Activated CD8-positive, alpha-beta memory T cell treated with anti-CD3 and anti-CD28 coated beads for 1 hour (primary cell): ENCODE results near the gene GPR25.

Experiments used
- DNase-seq, 2 donors: peaks; one replicate each; pipeline ENCODE4 v3.0.0-alpha.2; 2020; ENCODE audit warnings: low read depth in 1 of 2; ENCODE audit errors: extremely low read depth in 1 of 2

The GPR25 gene, protein sequence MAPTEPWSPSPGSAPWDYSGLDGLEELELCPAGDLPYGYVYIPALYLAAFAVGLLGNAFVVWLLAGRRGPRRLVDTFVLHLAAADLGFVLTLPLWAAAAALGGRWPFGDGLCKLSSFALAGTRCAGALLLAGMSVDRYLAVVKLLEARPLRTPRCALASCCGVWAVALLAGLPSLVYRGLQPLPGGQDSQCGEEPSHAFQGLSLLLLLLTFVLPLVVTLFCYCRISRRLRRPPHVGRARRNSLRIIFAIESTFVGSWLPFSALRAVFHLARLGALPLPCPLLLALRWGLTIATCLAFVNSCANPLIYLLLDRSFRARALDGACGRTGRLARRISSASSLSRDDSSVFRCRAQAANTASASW

DNA sequence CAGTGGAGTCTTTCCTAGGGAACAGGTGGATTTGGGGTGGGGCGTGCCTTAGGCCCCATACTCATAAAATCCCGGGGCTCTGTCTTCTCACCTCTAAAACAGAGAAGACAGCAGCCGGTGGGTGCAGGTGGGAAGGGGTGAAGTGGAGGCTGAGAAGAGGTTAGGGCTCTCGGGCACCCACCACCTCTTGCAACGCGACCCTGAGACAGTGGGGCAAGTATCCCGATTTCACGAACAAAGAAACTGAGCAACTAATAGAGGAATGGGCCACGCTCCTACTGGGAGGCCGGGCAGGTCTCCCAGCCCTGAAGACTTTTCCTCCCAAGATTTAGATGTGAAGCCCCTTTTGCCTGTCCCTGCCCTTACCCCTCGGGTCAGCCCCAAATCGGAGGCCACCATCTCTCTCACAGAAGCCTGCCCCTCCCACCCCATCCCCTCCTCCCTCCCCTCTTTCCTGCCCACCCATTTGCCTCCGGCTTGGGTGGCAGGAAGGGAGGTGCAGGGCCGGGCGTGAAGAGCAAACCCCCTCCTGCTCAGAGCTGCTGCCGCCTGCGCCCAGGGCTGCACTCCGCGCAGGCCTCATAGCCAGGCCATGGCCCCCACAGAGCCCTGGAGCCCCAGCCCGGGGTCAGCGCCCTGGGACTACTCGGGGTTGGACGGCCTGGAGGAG is at the start of gene GPR25:
GPR25 (plus strand) TSS at position 536 of the 670 bp plus-strand sequence; CDS start at position 593, 57 bp downstream.
- no peak for DNase-seq

DNA sequence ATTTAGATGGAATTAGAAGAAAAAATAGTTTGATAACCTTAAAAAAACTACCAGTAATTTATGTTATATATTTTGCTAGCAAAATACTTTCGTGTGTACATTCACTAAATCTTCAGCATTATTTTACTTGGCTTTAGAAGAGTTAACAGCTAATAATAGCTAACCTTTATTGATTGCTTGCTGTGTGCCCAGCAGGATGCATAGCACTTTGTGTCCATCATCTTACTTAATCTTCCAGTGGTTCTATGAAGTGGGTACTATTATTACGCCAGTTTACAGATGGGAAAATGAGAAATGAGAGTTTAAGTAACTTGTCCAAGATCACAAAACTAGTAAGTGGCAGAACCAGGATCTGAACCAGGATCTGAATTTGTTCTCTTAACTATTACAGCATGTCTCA is 41.7 kb upstream of the GPR25 start:
- DNase-seq = no peak

DNA sequence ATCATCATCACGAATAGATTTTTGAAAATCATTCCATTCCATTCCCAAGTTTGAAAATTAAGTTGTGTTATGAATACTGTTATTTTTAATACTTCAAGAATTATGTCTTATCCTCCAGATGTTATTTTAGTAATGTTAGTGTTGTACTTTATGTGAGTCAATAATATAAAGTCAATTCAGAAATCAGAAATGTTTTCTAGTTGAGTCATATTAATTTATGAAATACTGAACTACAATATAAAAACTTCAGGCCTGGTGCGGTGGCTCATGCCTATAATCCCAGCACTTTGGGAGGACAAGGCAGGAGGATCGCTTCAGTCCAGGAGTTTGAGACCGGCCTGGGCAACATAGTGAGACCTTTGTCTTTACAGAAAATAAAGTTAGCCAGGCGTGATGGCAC is 38.4 kb upstream of the GPR25 start:
- no peak for DNase-seq

DNA sequence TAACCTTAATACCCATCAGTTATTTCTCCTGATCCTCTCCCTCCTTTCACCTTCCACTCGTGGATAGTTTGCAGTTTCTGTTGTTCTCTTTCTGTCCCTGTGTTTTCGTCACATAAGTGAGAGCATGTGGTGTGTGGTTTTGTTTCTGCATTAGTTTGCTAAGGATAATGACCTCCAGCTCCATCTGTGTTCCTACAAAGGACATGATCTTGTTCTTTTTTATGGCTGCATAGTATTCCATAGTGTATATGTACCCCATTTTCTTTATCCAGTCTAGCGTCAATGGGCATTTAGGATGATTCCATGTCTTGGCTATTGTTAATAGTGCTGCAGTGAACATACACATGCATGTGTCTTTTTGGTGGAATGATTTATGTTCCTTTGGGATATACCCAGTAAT is 36.6 kb upstream of the GPR25 start:
- DNase-seq = no peak

DNA sequence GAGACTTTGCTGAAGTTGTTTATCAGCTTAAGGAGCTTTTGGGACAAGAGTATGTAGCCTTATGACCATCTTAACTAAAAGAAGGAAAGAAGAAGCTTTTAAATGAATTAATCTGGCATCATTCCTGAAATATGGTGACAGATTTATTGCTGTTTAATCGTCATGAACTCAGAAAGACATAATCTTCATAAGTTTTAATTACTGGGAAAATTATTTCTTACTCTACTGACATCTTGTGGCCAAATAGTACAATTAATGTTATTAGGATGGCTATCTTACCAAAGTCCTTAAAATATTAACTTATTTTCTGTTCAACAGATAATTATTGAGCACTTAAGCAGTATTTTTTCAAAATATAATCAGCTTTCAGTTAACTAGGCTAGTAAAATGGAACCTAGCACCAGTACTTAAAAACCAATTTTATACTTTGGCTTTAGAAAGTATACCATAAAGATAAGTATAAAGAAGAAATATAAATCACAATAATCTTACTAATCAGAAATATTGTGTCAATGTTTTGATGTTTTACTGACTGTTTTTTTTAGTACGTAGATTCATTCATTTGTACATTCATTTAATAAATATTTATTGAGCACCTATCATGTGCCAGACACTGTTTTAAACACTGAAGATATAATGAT is 34.7 kb upstream of the GPR25 start:
- no peak for DNase-seq

DNA sequence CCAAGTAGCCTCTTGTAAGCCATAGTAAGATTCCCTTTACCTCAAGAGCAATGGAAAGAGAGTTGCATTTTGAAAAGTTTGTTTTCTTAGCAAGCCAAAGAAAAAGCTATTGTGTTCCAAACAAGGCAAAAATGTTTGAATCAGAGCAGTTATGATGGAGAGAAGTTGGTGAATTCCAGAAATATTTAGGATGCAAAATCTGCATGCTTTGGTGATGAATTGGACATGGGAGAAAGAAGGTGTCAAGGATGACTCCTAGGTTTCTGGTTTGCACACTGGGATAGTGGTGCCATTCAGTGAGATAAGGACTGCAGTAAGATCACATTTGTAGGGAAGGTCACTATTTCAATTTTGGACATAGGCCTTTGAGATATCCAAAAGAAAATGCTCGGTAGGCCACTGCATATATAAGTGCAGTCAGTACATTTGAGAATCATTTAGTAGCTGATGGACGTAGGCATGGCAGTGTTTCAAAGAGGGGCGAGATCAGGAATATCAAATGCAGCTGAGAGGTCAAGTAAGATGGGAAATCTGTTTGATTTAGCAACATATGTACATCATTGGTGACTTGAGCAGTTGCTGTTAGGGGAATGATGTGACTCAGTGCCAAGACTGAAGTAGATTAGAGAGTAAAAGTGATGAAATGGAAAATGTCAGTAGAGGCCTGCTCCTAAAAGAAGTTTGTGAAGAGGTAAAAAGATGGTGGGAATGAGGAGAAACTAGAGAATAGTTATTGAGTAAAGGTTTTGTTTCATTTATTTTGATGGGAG is 33.9 kb upstream of the GPR25 start:
- DNase-seq = no peak

DNA sequence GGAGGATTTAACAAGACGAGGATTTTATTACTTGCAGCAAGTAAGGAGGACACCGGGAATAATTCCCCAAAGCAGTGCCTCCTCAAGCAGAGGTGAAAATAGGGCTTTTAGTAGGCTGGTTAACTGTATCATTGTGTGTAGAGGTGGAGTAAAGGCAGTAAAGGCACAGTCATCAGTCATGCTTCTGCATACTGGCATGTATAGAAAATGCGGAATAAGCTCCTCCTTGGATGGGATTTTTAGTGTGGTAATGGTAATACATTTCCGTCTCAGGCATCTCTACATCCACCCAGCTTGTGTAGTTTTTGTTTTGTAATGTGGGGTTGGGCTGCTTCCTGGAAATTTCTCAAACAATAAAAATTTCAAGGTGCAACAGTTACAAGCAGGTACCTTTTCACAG is 27.4 kb upstream of the GPR25 start:
- no peak for DNase-seq

DNA sequence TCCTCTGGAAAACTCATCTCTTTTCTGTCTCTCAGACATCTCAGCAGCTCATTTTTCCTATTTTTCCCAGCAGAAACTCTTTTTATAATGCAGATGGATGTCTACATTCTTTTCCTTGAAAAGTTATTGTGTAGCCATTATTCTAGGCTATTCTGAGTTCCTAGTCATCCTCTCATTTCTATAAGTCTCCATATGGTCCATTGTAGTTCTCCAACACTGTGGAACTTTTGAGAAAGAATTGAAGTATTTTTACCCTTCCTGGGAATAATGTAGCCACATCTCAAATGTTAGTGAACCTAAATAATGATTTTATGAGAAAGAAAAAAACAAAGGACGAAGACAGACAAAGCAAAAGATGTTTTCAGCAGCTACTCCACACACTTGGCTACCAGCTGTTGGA is 26.4 kb upstream of the GPR25 start:
- DNase-seq = no peak

DNA sequence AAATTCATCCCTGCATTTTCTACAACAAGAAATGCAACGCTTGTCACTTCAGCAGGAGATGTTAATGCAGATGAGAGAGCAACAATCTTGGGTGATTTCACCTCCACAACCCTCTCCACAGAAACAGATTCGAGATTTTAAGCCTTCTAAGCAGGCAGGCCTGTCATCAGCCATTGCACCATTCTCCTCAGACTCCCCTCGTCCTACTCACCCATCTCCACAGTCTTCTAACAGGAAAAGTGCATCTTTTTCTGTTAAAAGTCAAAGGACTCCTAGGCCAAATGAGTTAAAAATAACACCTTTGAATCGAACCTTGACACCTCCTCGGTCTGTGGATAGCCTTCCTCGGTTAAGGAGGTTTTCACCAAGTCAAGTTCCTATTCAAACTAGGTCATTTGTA is 23.4 kb upstream of the GPR25 start:
- DNase-seq = no peak

DNA sequence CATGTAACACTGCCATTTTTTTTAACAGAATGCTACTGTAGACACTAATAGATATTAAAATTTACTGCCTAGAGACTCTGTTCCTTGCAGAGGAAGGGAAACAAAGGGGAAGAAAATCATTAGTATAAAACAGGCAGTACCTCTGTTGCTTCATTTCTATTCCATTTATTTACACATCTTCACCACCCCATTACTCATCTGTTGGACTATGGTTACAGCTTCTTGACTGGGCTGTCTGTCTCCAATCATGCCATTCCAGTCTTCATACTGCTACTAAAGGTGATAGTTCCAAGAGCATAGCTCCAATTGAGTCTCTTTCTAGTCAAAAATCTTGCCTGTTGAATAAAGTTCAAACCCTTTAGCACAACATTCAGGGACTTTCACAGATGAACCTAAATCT is 22.2 kb upstream of the GPR25 start:
- no peak for DNase-seq

DNA sequence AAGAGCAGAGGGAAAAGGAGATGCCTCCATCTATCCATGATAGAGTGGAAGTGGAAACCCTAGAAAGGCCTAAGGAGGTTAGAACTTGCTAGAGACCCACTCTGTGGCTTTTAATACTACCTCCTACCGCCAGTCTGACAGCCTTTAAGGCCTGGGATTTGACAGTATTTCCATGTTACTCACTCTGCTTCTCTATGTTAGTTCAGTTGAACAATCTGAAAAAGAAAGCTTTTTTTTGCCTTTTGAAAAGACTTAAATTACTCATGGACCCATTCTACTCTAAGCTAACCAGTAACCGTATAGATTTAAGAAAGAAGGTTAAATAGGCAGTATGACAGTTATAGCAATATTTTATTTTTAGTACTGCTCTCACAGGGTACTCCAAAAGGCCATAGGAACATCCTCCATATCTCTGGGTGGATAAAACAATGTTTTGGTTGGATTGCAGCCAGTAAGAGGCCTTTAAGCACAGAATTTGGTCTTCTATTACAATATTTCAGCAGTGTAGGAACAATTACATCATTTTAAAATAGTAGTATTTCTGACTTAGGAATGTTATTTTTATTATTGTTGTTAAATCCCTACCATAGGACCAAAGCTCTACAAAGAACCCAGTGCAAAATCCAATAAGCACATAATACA is 15.9 kb upstream of the GPR25 start:
- no peak for DNase-seq

DNA sequence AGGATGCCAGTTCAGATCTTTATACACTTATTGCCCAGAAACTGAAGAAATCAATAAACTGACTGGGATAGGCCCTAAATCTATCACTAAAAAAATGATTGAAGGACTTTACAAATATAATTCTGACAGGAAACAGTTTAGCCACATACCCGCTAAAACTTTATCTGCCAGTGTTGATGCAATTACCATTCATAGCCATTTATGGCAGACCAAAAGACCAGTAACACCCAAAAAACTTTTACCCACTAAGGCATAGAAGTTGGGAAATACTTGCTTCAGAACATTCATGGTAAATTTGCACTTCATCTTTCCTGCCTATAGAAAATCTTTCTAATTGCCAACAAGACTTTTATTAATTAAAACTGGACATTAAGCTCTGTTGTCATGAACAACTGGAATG is 15.0 kb upstream of the GPR25 start:
- DNase-seq = no peak

DNA sequence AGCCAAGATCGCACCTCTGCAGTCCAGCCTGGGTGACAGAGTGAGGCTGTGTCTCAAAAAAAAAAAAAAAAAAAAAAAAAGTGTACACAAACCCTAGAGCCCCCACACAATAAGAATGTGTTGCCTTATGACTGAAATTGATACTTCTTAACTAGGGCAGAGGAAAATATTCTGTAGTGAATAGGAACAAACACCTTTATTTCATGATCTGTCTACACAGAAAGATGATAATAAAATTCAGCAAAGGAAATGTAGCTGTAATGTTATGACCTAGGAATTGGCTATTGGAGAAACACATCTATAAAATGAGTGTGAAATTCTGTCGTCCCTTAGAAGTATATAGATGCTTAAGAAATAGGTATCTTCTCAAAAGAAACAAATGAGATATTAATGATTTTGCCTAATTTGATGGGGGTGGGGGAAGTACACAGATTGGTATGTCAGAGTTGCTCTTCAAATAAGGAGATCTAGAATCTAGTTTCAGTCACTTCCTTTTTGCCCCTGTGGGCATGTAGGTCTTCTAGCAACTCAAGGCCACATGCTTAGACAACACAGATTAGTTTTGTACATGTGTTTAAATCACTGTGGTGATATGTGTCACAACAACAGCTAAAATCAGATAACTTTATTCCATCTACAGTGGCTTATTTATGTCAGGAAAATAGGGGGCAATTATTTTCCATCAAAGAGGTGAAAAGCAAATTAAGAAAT is 10.7 kb upstream of the GPR25 start:
- no peak for DNase-seq

DNA sequence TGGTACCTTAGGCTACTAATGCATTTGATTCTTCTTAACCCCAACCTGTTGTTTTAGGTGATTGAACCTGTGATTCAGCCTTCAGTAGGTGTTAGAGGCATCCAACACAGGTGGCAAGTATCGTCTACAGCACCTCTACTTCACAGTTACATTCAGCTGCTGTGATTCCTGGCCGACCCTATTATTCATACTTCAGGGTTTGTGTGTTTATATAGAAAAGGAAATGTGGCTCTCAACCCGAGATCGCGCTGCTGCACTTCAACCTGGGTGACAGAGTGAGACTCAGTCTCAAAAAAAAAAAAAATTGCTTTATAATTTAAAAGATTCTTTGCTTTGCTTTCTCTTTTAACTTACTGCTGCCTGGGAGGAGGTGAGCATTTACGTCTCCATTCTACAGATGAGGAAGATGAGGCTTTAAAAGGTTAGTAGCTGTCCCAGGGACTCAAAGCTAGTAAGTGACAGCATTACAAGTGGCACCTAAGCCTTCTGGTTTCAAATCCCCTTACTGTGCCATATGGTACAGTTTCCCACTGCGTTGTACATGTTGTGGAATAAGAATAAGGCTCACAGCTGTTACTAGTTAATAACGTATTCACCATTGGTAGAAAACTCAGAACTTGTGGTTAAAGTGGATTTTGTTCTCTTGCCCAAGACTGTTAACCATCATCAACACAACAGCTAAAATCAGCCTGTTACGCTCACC is 9.9 kb upstream of the GPR25 start:
- no peak for DNase-seq

DNA sequence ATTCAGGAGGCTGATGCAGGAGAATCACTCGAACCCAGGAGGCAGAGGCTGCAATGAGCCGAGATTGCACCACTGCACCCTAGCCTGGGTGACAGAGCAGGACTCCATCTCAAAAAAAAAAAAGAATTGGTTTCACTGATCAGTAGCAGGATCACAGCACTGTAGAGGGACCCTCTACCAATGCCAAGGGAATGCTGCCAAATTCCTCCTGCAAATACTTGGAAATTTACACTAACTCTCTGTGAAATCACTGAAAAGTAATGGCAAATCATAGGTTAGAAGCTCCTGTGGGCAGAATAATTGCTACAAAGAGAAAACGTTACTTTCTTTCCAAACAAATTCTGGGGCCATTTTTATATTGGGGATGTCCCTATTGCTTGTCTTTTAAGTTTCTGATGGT is 6.7 kb upstream of the GPR25 start:
- no peak for DNase-seq

DNA sequence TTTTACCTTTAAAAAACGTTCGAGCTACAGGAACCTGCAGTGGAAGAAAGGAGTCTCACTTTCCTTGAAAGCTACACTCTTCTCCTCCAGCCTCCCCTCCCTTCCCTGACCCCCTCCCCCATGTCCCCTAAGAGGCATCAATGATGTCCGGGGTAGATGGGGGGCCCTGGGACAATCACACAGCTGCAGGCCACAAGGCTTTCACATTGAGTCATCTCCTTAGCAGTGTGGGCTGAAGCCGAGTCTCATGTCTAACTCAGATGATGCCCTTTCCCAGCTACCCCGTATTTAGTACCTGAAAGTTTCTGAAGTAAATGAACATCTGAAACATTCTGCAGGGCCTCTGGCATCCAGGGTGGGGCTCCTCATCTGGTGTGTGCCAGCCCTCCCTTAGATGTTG is 6.3 kb upstream of the GPR25 start:
- no peak for DNase-seq

DNA sequence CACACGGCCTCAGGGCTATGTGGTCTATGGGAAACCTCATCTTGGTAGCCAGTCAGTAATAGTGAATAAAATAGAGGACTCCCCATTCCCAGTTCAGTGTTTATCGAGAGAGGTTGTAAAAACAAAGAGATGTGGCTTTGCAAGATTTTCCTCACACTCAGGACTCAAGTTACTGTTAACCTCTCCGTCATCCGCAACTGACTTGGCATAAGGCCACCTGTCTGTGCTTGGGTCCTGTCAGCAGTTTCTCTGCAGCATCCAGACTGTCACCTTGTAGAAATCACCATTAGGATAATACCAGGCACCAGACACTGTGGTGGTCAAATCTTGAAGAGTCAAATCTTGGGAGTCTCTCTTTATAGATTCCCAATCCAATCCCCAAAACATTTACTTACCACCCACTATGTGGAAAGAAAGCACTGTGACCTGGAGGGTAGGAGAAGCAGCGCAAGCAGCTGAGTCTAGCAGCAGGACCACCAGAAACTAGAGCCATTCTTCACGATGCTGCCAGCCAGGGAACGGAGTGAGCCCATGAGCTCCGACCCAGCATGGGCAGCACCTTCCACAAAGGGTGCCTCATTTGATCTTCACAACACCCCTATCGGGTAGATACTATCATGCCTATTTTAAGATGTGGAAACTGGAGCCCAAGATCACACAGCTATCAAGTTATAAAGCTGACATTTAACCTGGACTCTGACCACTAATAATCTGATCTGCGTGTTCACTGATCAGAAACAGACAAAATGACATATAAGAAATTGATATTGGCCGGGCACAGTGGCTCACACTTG is 5.6 kb upstream of the GPR25 start:
- DNase-seq = no peak

DNA sequence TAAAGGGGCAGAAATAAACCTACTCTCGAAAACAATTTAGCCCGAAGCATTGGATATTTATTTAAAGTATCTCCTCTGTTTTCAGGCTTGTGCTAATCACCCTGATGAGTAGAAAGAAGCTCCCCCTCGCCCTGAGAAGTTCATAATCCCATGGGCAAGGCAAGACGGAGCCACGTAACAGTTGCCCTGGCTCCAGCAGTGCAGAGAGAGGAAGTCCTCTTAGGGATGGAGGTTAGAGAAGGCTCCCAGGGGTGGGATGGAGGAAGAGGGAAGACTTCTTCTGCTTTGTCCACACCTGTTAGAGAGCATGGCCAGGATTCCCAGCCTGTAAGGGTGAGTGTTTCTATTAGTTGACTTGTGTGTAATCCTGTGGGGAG is 3.4 kb upstream of the GPR25 start:
- DNase-seq = no peak
